ENCODE results near the gene JAK3.

DNA sequence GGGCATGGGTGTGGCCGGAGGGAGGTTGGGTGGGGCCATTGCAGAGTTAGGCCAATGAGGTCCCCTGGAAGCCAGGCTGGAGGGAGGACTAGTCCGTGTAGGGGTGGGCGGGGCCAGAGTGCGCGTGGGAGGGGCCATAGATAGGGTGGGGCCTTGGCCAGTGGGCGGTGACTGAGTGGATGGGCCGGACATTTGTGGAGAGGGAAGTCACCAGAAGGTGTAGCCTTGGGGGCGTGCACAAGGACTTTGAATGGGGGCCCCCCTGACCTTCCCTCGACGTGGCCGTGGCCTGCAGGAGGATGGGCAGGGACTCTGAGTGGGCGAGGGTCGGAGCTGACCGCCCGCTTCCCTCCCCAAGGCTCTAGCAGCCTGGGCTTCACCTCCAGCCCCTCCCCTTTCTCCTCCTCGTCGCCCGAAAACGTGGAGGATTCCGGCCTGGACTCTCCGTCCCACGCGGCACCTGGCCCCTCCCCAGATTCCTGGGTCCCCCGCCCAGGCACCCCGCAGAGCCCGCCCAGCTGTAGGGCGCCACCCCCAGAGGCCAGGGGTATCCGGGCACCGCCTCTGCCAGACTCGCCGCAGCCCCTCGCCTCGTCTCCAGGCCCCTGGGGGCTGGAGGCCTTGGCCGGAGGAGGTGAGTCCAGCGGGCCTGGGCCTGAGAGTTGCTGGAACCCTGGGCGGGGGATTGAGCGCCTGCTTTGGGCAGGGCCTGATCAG, 69.4 kb downstream of the JAK3 start:
- no peak for TF ChIP-seq CTCF (IDR thresholded peaks at IDR 0.05; ENCODE audit: poor library complexity)
- no peak for TF ChIP-seq EZH2 (IDR thresholded peaks at IDR 0.05; ENCODE audit: borderline replicate concordance)
